ENCODE results near the gene PRDM16. TPM values are rescaled to one million over a fixed set of nuclear protein-coding genes. Genes with fewer than 3 reads are reported as not detected.

PRDM16 gene
- total RNA-seq, 1 experiment from 2014 or later = 0.17 TPM

GRCh38 chr1:3128431-3129132 is 59.6 kb downstream of the PRDM16 start:
- no peak overlapping the region for H3K56ac ChIP-seq (ENCODE audit: insufficient read length, low read depth, low read length)
- H3K23ac ChIP-seq (ENCODE audit: insufficient read length, low read depth, low read length) = peak overlapping the region; percentile 17
- no peak overlapping the region for H3K4ac ChIP-seq (ENCODE audit: low read depth, low read length)
- no peak overlapping the region for H3T11ph ChIP-seq (ENCODE audit: low read length)
- no peak overlapping the region for H2BK20ac ChIP-seq (ENCODE audit: low read depth, low read length, poor library complexity, severe bottlenecking)
- H4K91ac ChIP-seq (ENCODE audit: insufficient read length, low read depth, low read length) = no peak overlapping the region
- no peak overlapping the region for H3K18ac ChIP-seq (ENCODE audit: insufficient read length, low read depth, low read length)
- no peaks in the 10 kb centered on the region for H3K79me1 ChIP-seq (ENCODE audit: insufficient read depth, low read depth, low read length, poor library complexity, severe bottlenecking)
- no peak overlapping the region for H3K14ac ChIP-seq (ENCODE audit: insufficient read depth, low read length)
- Mint-ChIP-seq H3K9me3 (no peaks in the 10 kb centered on the region; a peak in 1 of 5 replicates), H3K4me3 (no peak overlapping the region), H3K27ac (peak overlapping the region in 1 of 3 experiments; percentile 27; a peak in 1 of 7 replicates), H3K4me1 (peaks cover 13 to 17% of the 10 kb centered on the region in 2 experiments), H3K36me3 (ENCODE audit: insufficient read depth in 1 of 3, low read depth in 3 of 3) (no peaks in the 10 kb centered on the region), H3K27me3 (ENCODE audit: low read depth) (peaks cover 3% of the 10 kb centered on the region; the same call in 1 of the 2 replicates)
- H3K79me2 ChIP-seq (ENCODE audit: insufficient read depth, low read length) = no peaks in the 10 kb centered on the region
- H4K5ac ChIP-seq (ENCODE audit: insufficient read length, low read depth, low read length) = no peak overlapping the region
- WGBS (ENCODE audit: extremely low coverage, insufficient read length, low lambda C conversion rate) = no CpG with 5 or more reads among the region's 26 CpGs
- H2AK5ac ChIP-seq (ENCODE audit: insufficient read length, low read length) = no peak overlapping the region
- no peaks in the 10 kb centered on the region for H4K20me1 ChIP-seq (ENCODE audit: control insufficient read depth, insufficient read depth, insufficient read length)
- DNase-seq = no peak
- H3K9me3 ChIP-seq (ENCODE audit: control insufficient read depth, low read depth, low read length) = no peaks in the 10 kb centered on the region
- peak overlapping the region; percentile 6 for H4K8ac ChIP-seq (replicated peaks; ENCODE audit: insufficient read length, low read depth, low read length)
- H3K4me1 ChIP-seq (ENCODE audit: insufficient read depth, low read length) = no peaks in the 10 kb centered on the region; the same call in 1 of the 2 replicates
- H2AFZ ChIP-seq (ENCODE audit: low read length) = no peak overlapping the region
- H2BK12ac ChIP-seq (ENCODE audit: insufficient read length, low read depth, low read length) = no peak overlapping the region
- H2BK120ac ChIP-seq (ENCODE audit: low read depth, low read length, poor library complexity, severe bottlenecking) = no peak overlapping the region
- H3K23me2 ChIP-seq (ENCODE audit: insufficient read length, low read depth, low read length, poor library complexity, severe bottlenecking) = no peaks in the 10 kb centered on the region
- H3K9ac ChIP-seq (ENCODE audit: extremely low read depth, insufficient read length, low read length) = no peak overlapping the region
- no peak overlapping the region for H2BK15ac ChIP-seq (ENCODE audit: low read depth, low read length)
- no peak overlapping the region for H2BK5ac ChIP-seq (ENCODE audit: insufficient read length, low read length)
- H3K27me3 ChIP-seq (ENCODE audit: insufficient read depth, low read length) = no peaks in the 10 kb centered on the region
- H3K27ac ChIP-seq (ENCODE audit: insufficient read length, low read depth, low read length) = no peak overlapping the region
- no peak for TF ChIP-seq CTCF (conservative IDR thresholded peaks at IDR 0.05)
- no peak overlapping the region for H3K4me2 ChIP-seq (ENCODE audit: insufficient read depth, insufficient read length, low read length)

Data from H9 (cell line).